ENCODE data around the gene ANKHD1. TPM values are rescaled to one million over a fixed set of nuclear protein-coding genes. Genes with fewer than 3 reads are reported as not detected.

Gene ANKHD1
- total RNA-seq, 4 donors from 2014 or later = 148 to 362 (median 168) TPM

DNA sequence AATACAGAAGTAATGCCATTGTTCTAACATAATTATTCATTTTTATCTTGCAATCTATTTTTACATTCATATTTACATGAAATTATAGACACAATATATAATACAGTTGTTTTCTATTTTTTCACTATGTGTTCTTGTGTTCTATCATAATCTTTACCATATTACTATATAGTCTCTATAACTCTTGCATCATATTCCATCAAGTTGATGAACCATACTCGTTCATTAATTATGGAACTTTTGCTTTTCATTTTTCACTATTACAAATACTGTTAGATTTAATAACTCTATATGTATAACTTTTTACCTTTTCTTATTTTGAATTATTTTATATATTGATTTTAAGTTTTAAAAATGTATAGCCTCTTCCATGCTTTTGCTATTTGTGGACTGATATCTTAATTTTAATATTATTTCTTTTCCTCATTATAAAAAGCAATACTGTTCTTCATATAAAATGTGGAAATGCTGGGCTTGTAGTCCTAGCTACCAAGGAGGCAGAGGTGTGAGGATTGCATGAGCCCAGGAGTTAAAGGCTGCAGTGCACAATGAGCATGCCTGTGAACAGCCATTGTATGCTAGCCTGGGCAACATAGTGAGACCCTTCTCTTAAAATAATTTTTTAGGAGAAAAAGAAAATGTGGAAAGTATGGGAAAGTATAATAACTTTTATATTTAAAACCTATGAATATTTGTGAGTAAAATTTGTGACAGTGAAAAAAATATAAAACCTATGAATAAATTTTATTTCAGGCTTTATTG, 65.5 kb downstream of the ANKHD1 start:
- TF ChIP-seq POLR2A (IDR thresholded peaks at IDR 0.05) (no peak), EP300 (IDR thresholded peaks at IDR 0.05) (no peak), POLR2AphosphoS5 (IDR thresholded peaks at IDR 0.05) (no peak)
- TF ChIP-seq, protein P1, sequence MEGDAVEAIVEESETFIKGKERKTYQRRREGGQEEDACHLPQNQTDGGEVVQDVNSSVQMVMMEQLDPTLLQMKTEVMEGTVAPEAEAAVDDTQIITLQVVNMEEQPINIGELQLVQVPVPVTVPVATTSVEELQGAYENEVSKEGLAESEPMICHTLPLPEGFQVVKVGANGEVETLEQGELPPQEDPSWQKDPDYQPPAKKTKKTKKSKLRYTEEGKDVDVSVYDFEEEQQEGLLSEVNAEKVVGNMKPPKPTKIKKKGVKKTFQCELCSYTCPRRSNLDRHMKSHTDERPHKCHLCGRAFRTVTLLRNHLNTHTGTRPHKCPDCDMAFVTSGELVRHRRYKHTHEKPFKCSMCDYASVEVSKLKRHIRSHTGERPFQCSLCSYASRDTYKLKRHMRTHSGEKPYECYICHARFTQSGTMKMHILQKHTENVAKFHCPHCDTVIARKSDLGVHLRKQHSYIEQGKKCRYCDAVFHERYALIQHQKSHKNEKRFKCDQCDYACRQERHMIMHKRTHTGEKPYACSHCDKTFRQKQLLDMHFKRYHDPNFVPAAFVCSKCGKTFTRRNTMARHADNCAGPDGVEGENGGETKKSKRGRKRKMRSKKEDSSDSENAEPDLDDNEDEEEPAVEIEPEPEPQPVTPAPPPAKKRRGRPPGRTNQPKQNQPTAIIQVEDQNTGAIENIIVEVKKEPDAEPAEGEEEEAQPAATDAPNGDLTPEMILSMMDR (IDR thresholded peaks at IDR 0.05) = no peak
- H3K27me3 ChIP-seq = no peaks in the 10 kb centered on the region
- no peaks in the 10 kb centered on the region for H3K9me3 ChIP-seq
- H3K27ac ChIP-seq = no peak overlapping the region
- DNase-seq (ENCODE audit: low spot score in 2 of 2) = no peak
- 85% methylated on average over 1 of the region's 1 CpG for WGBS
- peaks cover 40% of the 10 kb centered on the region for H3K36me3 ChIP-seq
- peaks cover 3% of the 10 kb centered on the region for H3K4me1 ChIP-seq
- no peak overlapping the region for H3K4me3 ChIP-seq

DNA sequence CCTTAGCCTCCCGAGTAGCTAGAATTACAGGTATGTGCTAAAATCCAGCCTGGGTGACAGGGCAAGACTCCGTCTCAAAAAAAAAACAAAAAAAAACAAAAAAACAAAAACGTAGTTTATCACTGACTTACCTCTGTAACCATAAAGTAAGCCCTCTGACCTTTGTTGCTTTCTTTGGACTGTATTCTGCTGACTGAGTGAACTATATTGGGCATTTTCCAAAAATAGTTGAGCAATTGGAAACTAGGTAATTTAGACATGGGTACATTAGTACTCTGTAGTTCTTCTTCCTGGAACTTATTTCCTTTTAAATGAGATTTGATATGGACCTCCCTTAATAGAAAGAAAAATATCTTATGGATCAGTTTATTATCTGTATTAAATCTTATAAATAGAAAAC, 66.6 kb downstream of the ANKHD1 start:
- H3K4me1 ChIP-seq = peaks cover 3% of the 10 kb centered on the region
- 87% methylated on average over 3 of the region's 3 CpGs for WGBS
- H3K36me3 ChIP-seq = peaks cover 46% of the 10 kb centered on the region
- no peak for DNase-seq (ENCODE audit: low spot score in 2 of 2)
- no peak overlapping the region for H3K27ac ChIP-seq
- H3K27me3 ChIP-seq = no peaks in the 10 kb centered on the region
- TF ChIP-seq POLR2A (IDR thresholded peaks at IDR 0.05) = no peak
- TF ChIP-seq EP300 (IDR thresholded peaks at IDR 0.05) = no peak
- TF ChIP-seq, protein P1 (IDR thresholded peaks at IDR 0.05) = no peak
- TF ChIP-seq POLR2AphosphoS5 (IDR thresholded peaks at IDR 0.05) = no peak
- H3K9me3 ChIP-seq = no peaks in the 10 kb centered on the region
- no peak overlapping the region for H3K4me3 ChIP-seq

DNA sequence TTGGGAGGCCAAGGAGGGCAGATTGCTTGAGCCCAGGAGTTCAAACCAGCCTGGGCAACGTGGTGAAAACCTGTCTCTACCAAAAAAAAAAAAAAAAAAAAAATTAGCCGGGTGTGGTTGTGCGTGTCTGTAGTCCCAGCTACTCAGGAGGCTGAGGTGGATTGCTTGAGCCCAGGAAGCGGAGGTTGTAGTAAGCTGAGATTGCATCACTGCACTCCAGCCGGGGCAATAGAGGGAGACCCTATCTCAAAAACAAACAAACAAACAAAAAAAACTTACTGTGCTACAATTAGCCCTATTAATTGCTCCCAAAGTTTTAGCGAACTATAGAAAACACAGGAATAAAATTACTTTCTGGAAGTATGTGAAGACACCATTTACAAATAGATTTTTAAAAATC, 67.6 kb downstream of the ANKHD1 start:
- Histone ChIP-seq H3K9me3 (no peaks in the 10 kb centered on the region), H3K4me1 (peaks cover 3% of the 10 kb centered on the region), H3K36me3 (peaks cover 41% of the 10 kb centered on the region), H3K27ac (no peak overlapping the region), H3K4me3 (no peak overlapping the region), H3K27me3 (no peaks in the 10 kb centered on the region)
- TF ChIP-seq EP300 (IDR thresholded peaks at IDR 0.05) = no peak
- WGBS = 79% methylated on average over 6 of the region's 6 CpGs
- no peak for DNase-seq (ENCODE audit: low spot score in 2 of 2)

DNA sequence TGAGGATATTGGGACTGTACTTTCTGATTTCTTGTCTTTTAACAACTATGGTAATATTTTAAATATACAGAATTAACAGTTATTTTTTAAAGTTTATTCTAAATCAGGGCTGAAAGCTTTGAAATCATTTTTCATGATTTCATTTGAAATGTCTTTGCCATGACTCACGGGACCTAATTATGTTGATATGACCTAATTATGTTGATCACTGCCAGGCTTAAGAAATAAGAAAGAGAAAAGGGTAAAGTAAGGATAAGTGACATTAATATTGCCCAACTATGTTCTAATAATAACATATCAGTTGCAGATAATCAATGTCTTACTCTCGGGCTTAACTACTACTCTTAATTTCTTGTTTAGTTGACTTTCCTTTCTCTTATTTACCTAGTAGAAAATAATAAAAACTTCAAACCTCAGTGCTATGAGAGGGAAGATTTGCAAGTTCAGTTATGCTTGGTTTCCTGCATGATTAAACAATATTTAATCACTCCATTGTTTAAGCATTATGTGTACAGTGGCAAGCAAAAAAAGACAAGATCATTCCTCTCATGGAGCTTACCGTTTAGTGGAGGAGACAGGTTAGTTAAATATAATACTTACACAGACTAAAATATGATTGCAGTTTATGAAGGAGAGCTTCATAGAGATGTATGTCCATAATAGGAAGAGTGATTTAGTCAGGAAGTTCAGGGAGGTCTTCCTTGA, 78.8 kb downstream of the ANKHD1 start:
- H3K4me3 ChIP-seq = no peak overlapping the region
- no peak for DNase-seq (ENCODE audit: low spot score in 2 of 2)
- no peak for TF ChIP-seq POLR2A (IDR thresholded peaks at IDR 0.05)
- no peak for TF ChIP-seq EP300 (IDR thresholded peaks at IDR 0.05)
- no peak for TF ChIP-seq POLR2AphosphoS5 (IDR thresholded peaks at IDR 0.05)
- TF ChIP-seq, protein P1 (IDR thresholded peaks at IDR 0.05) = no peak
- no peaks in the 10 kb centered on the region for H3K9me3 ChIP-seq
- H3K4me1 ChIP-seq = peaks cover 11% of the 10 kb centered on the region
- H3K36me3 ChIP-seq = peaks cover 38% of the 10 kb centered on the region
- no peaks in the 10 kb centered on the region for H3K27me3 ChIP-seq
- no peak overlapping the region for H3K27ac ChIP-seq
- 36% methylated on average over 3 of the region's 3 CpGs for WGBS

DNA sequence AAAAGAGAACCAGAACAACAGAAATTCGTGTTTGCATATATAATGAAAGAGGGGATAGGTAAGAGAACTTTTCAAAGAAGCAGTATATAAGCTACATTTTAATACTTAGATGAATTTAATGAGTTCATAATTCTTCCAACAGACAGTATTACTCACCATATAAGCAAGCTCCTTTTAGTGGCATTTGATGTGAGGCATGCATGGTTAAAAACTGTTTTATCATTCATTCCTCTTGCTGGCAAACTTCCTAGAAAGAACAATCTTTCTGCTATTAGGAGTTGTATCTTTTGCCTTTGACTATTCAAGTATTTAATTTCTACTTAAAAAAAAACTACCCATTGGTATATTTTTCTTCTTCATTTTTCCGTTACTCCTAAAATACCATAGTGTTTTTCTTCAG, 80.1 kb downstream of the ANKHD1 start:
- no peak for DNase-seq (ENCODE audit: low spot score in 2 of 2)
- peaks cover 11% of the 10 kb centered on the region for H3K4me1 ChIP-seq
- TF ChIP-seq POLR2A (IDR thresholded peaks at IDR 0.05) = no peak
- TF ChIP-seq EP300 (IDR thresholded peaks at IDR 0.05) = no peak
- TF ChIP-seq, protein P1 (IDR thresholded peaks at IDR 0.05) = no peak
- TF ChIP-seq POLR2AphosphoS5 (IDR thresholded peaks at IDR 0.05) = no peak
- no peaks in the 10 kb centered on the region for H3K27me3 ChIP-seq
- H3K27ac ChIP-seq = no peak overlapping the region
- no peaks in the 10 kb centered on the region for H3K9me3 ChIP-seq
- 92% methylated on average over 2 of the region's 2 CpGs for WGBS
- peaks cover 47% of the 10 kb centered on the region for H3K36me3 ChIP-seq
- H3K4me3 ChIP-seq = no peak overlapping the region
